HEK293 (cell line): Measurements from ENCODE around the gene DENND1A.
A peak's percentile ranks its signal among the peaks of the same experiment; 100 is the strongest.

ENCODE experiments used
- CTCF ChIA-PET: fragments of 350-600 bp; formaldehyde crosslinking; extraction: SDS; loops from one replicate; lab custom pipeline; 2021; ENCODE audit warnings: antibody characterized with exemption; lab: Yijun Ruan, JAX
- POLR2A ChIA-PET: fragments of 300-600 bp; formaldehyde crosslinking; extraction: SDS; loops from one replicate; lab custom pipeline; 2020; ENCODE audit warnings: antibody characterized with exemption, inconsistent platforms; lab: Yijun Ruan, JAX
- H3K27ac ChIP-seq: fragments of 200-500 bp; sonication (Bioruptor generic); 2 replicates; pipeline ENCODE4 v1.5.1; 2014; ENCODE audit warnings: low read depth, low read length, control low read depth, inconsistent platforms; ENCODE audit errors: extremely low read depth
- H3K36me3 ChIP-seq, 2 experiments: fragments of 200-500 bp in 1 of 2; sonication (Bioruptor generic) in 1 of 2; 1 replicate in 1 of 2; 2 replicates in 1 of 2; pipeline ENCODE4 v1.5.1; 2014 to 2017; ENCODE audit warnings: inconsistent platforms in 2 of 2, low read length in 2 of 2; ENCODE audit not compliant: control insufficient read depth in 2 of 2, insufficient read depth in 1 of 2
- H3K4me1 ChIP-seq: fragments of 200-500 bp; sonication (Bioruptor generic); 2 replicates; pipeline ENCODE4 v1.5.1; 2014; ENCODE audit warnings: mild to moderate bottlenecking, low read length, inconsistent platforms; ENCODE audit not compliant: control insufficient read depth, insufficient read depth
- H3K4me3 ChIP-seq: 2 replicates; pipeline ENCODE4 v1.5.1; 2011; ENCODE audit warnings: low read depth, mild to moderate bottlenecking, control low read depth, low read length, moderate library complexity
- H3K9me3 ChIP-seq: fragments of 200-500 bp; sonication (Bioruptor generic); 2 replicates; pipeline ENCODE4 v1.5.1; 2014; ENCODE audit warnings: low read depth, low read length, inconsistent platforms; ENCODE audit not compliant: control insufficient read depth, insufficient read depth
- ATF2 ChIP-seq: fragments of 450-650 bp; formaldehyde crosslinking; IDR thresholded peaks from 2 replicates; pipeline ENCODE4 v1.5.1; 2016; ENCODE audit warnings: missing biosample characterization, missing genetic modification characterization, low read depth
- FEZF1 ChIP-seq: fragments of 450-650 bp; formaldehyde crosslinking; IDR thresholded peaks from 2 replicates; pipeline ENCODE4 v1.5.1; 2016; ENCODE audit warnings: missing biosample characterization, missing genetic modification characterization
- GFI1B ChIP-seq: fragments of 450-650 bp; formaldehyde crosslinking; IDR thresholded peaks from 2 replicates; pipeline ENCODE4 v1.5.1; 2016; ENCODE audit warnings: missing biosample characterization, missing genetic modification characterization
- KLF16 ChIP-seq: fragments of 450-650 bp; formaldehyde crosslinking; IDR thresholded peaks from 2 replicates; pipeline ENCODE4 v1.5.1; 2017; ENCODE audit warnings: missing biosample characterization, missing genetic modification characterization
- MZF1 ChIP-seq: fragments of 450-650 bp; formaldehyde crosslinking; IDR thresholded peaks from 2 replicates; pipeline ENCODE4 v1.5.1; 2017; ENCODE audit warnings: missing biosample characterization, missing genetic modification characterization, borderline replicate concordance
- OSR2 ChIP-seq: fragments of 450-650 bp; formaldehyde crosslinking; IDR thresholded peaks from 2 replicates; pipeline ENCODE4 v1.5.1; 2016; ENCODE audit warnings: missing biosample characterization, missing genetic modification characterization
- PRDM4 ChIP-seq: fragments of 450-650 bp; formaldehyde crosslinking; IDR thresholded peaks from 2 replicates; pipeline ENCODE4 v1.5.1; 2017; ENCODE audit warnings: missing biosample characterization, missing genetic modification characterization
- PRDM6 ChIP-seq: fragments of 450-650 bp; formaldehyde crosslinking; IDR thresholded peaks from 2 replicates; pipeline ENCODE4 v1.5.1; 2017; ENCODE audit warnings: missing biosample characterization, missing genetic modification characterization
- ZFHX2 ChIP-seq: fragments of 450-650 bp; formaldehyde crosslinking; conservative IDR thresholded peaks from 2 replicates; pipeline ENCODE4 v1.5.1; 2016; ENCODE audit warnings: missing biosample characterization, missing genetic modification characterization
- ZNF18 ChIP-seq: fragments of 450-650 bp; formaldehyde crosslinking; IDR thresholded peaks from 2 replicates; pipeline ENCODE4 v1.5.1; 2016; ENCODE audit warnings: missing biosample characterization, missing genetic modification characterization
- ZNF19 ChIP-seq: fragments of 450-650 bp; formaldehyde crosslinking; IDR thresholded peaks from 2 replicates; pipeline ENCODE4; 2016; ENCODE audit warnings: missing biosample characterization, missing genetic modification characterization, low read depth
- ZNF341 ChIP-seq: fragments of 450-650 bp; formaldehyde crosslinking; IDR thresholded peaks from 2 replicates; pipeline ENCODE4; 2016; ENCODE audit warnings: low read depth, missing biosample characterization, missing genetic modification characterization
- ZNF423 ChIP-seq: fragments of 450-650 bp; formaldehyde crosslinking; IDR thresholded peaks from 2 replicates; pipeline ENCODE4 v1.5.1; 2016; ENCODE audit warnings: missing biosample characterization, missing genetic modification characterization
- ZNF449 ChIP-seq: fragments of 450-650 bp; formaldehyde crosslinking; IDR thresholded peaks from 2 replicates; pipeline ENCODE4 v1.5.1; 2017; ENCODE audit warnings: missing biosample characterization, mild to moderate bottlenecking, missing genetic modification characterization, moderate library complexity
- ZNF514 ChIP-seq: fragments of 450-650 bp; formaldehyde crosslinking; IDR thresholded peaks from 2 replicates; pipeline ENCODE4 v1.5.1; 2016; ENCODE audit warnings: missing biosample characterization, missing genetic modification characterization
- ZNF561 ChIP-seq: fragments of 450-650 bp; IDR thresholded peaks from 2 replicates; pipeline ENCODE4 v1.5.1; 2018; ENCODE audit warnings: missing biosample characterization, missing genetic modification characterization, borderline replicate concordance
- ZNF626 ChIP-seq: fragments of 450-650 bp; sonication (Bioruptor Pico); formaldehyde crosslinking; IDR thresholded peaks from 2 replicates; pipeline ENCODE4 v1.5.1; 2018; ENCODE audit warnings: missing biosample characterization, missing genetic modification characterization, inconsistent platforms
- ZNF843 ChIP-seq: fragments of 450-650 bp; formaldehyde crosslinking; IDR thresholded peaks from 2 replicates; pipeline ENCODE4 v1.5.1; 2016; ENCODE audit warnings: missing biosample characterization, missing genetic modification characterization

Gene DENND1A

GRCh38 chr9:123597876-123598556 lies 331.9 kb downstream of the DENND1A start:
- no peak for TF ChIP-seq ZNF626 (tag by site-specific recombination)
- TF ChIP-seq ATF2 (tag by site-specific recombination), result peak; percentile 54
- no peaks in the 10 kb centered on the region for H3K9me3 ChIP-seq
- no peak overlapping the region for H3K27ac ChIP-seq
- no peak overlapping the region for H3K4me3 ChIP-seq
- H3K36me3 ChIP-seq, result no peaks in the 10 kb centered on the region
- H3K4me1 ChIP-seq, result no peaks in the 10 kb centered on the region; the same call in 1 of the 2 replicates
- POLR2A ChIA-PET, result no interaction called here
- CTCF ChIA-PET, result interaction anchor here (0.6 to 1.3 kb wide), 2 partner anchors 8 to 9 kb away, joined by 3 to 7 read pairs; no protein-coding TSS in a partner anchor

- CTCF ChIA-PET, result no interaction called here
Observed at GRCh38 chr9:123597048-123597447, 332.9 kb downstream of the DENND1A start.

More at GRCh38 chr9:123597048-123597447, 332.9 kb downstream of the DENND1A start:
- H3K4me1 ChIP-seq, result no peaks in the 10 kb centered on the region; the same call in 1 of the 2 replicates
- no peaks in the 10 kb centered on the region for H3K36me3 ChIP-seq
- H3K9me3 ChIP-seq, result no peaks in the 10 kb centered on the region
- H3K4me3 ChIP-seq, result no peak overlapping the region
- POLR2A ChIA-PET, result no interaction called here
- H3K27ac ChIP-seq, result no peak overlapping the region
- TF ChIP-seq ZNF341 (tag by site-specific recombination), result 0 out of 2 replicates have a peak, but pooled peaks have one; percentile 7
- 0 out of 2 replicates have a peak, but pooled peaks have one; percentile 23 for TF ChIP-seq ZNF423 (tag by site-specific recombination)
- TF ChIP-seq GFI1B, result 0 out of 2 replicates have a peak, but pooled peaks have one; percentile 19
- no peak for TF ChIP-seq ZNF514 (tag by site-specific recombination)
- peak; percentile 94 for TF ChIP-seq PRDM6 (tag by site-specific recombination)
- TF ChIP-seq MZF1 (tag by site-specific recombination), result peak; percentile 27; the same call in 1 of the 2 replicates
- TF ChIP-seq ZNF843, result peak; percentile 81
- TF ChIP-seq FEZF1, result peak; percentile 94
- no peak for TF ChIP-seq ZNF19 (tag by site-specific recombination)
- TF ChIP-seq ZNF449 (tag by site-specific recombination), result 0 out of 2 replicates have a peak, but pooled peaks have one; percentile 22
- TF ChIP-seq PRDM4 (tag by site-specific recombination), result peak; percentile 41; the same call in 1 of the 2 replicates
- TF ChIP-seq KLF16 (tag by site-specific recombination), result no peak
- peak; percentile 54; the same call in 1 of the 2 replicates for TF ChIP-seq ZNF18
- TF ChIP-seq ZNF561 (tag by site-specific recombination), result 0 out of 2 replicates have a peak, but pooled peaks have one; percentile 36
- peak; percentile 25; the same call in 1 of the 2 replicates for TF ChIP-seq ZFHX2
- peak; percentile 48; the same call in 1 of the 2 replicates for TF ChIP-seq OSR2 (tag by site-specific recombination)
